Measurements from ENCODE around the gene TFG.

TFG gene

GRCh38 chr3:100725935-100726513 lies 16.7 kb downstream of the TFG start:
- no peaks in the 10 kb centered on the region for H3K27me3 ChIP-seq (ENCODE audit: control insufficient read depth, insufficient read depth, low read length, poor library complexity, severe bottlenecking)
- H3K4me1 ChIP-seq (ENCODE audit: control insufficient read depth, insufficient read depth, low read length) = no peaks in the 10 kb centered on the region
- no peaks in the 10 kb centered on the region for H3K9me3 ChIP-seq (ENCODE audit: control insufficient read depth, low read length)
- WGBS, 2 experiments = 97 to 99% methylated on average over 3 of the region's 3 CpGs
- H3K36me3 ChIP-seq (ENCODE audit: control insufficient read depth, insufficient read depth, low read length) = peaks cover 20% of the 10 kb centered on the region
- H3K4me3 ChIP-seq (ENCODE audit: insufficient read depth, low read depth, low read length) = no peak overlapping the region
- no peak overlapping the region for H3K27ac ChIP-seq (ENCODE audit: insufficient read depth, low read depth, low read length, poor library complexity, severe bottlenecking)

- Histone ChIP-seq H3K27ac (ENCODE audit: insufficient read depth, low read depth, low read length, poor library complexity, severe bottlenecking) (no peak overlapping the region), H3K36me3 (ENCODE audit: control insufficient read depth, insufficient read depth, low read length) (peaks cover 16% of the 10 kb centered on the region)
- 96 to 100% methylated on average over 1 of the region's 1 CpG for WGBS, 2 experiments
Observed at GRCh38 chr3:100726706-100727105, 17.4 kb downstream of the TFG start.

DNA sequence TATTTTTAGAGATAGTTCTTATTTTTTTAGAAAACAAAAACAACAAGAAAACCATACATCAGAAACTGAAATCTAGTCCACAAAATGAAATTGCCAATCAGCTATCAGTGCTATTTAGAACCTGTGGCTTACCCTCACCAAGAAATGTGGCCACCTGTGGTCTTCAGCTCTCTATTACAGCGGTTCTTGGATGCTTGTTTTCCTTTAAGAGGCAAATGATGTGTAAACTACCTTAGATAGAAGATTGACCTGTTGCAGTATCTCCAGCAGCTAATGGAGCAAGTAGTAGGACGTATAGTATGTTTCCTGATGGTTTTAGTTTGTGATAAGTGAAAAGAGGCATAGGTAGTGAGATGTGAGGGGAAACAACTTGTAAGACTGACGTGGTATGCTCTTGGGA lies 21.2 kb downstream of the TFG start:
- Histone ChIP-seq H3K4me3 (ENCODE audit: insufficient read depth, low read depth, low read length) (no peak overlapping the region), H3K27ac (ENCODE audit: insufficient read depth, low read depth, low read length, poor library complexity, severe bottlenecking) (no peak overlapping the region), H3K4me1 (ENCODE audit: control insufficient read depth, insufficient read depth, low read length) (no peaks in the 10 kb centered on the region), H3K27me3 (ENCODE audit: control insufficient read depth, insufficient read depth, low read length, poor library complexity, severe bottlenecking) (no peaks in the 10 kb centered on the region), H3K36me3 (ENCODE audit: control insufficient read depth, insufficient read depth, low read length) (peaks cover 9% of the 10 kb centered on the region), H3K9me3 (ENCODE audit: control insufficient read depth, low read length) (no peaks in the 10 kb centered on the region)
- WGBS, 2 experiments = 87 to 89% methylated on average over 3 of the region's 3 CpGs

More at GRCh38 chr3:100726706-100727105, 17.4 kb downstream of the TFG start:
- Histone ChIP-seq H3K9me3 (ENCODE audit: control insufficient read depth, low read length) (no peaks in the 10 kb centered on the region), H3K4me1 (ENCODE audit: control insufficient read depth, insufficient read depth, low read length) (no peaks in the 10 kb centered on the region), H3K4me3 (ENCODE audit: insufficient read depth, low read depth, low read length) (no peak overlapping the region), H3K27me3 (ENCODE audit: control insufficient read depth, insufficient read depth, low read length, poor library complexity, severe bottlenecking) (no peaks in the 10 kb centered on the region)

GRCh38 chr3:100732435-100732834 lies 23.1 kb downstream of the TFG start:
- Histone ChIP-seq H3K36me3 (ENCODE audit: control insufficient read depth, insufficient read depth, low read length) (peaks cover 12% of the 10 kb centered on the region), H3K9me3 (ENCODE audit: control insufficient read depth, low read length) (no peaks in the 10 kb centered on the region), H3K27ac (ENCODE audit: insufficient read depth, low read depth, low read length, poor library complexity, severe bottlenecking) (no peak overlapping the region), H3K4me1 (ENCODE audit: control insufficient read depth, insufficient read depth, low read length) (peaks cover 3% of the 10 kb centered on the region), H3K27me3 (ENCODE audit: control insufficient read depth, insufficient read depth, low read length, poor library complexity, severe bottlenecking) (no peaks in the 10 kb centered on the region), H3K4me3 (ENCODE audit: insufficient read depth, low read depth, low read length) (no peak overlapping the region)
- 88 to 93% methylated on average over 2 to 3 of the region's 3 CpGs for WGBS, 2 experiments

- Histone ChIP-seq H3K36me3 (ENCODE audit: control insufficient read depth, insufficient read depth, low read length) (peaks cover 9% of the 10 kb centered on the region), H3K27ac (ENCODE audit: insufficient read depth, low read depth, low read length, poor library complexity, severe bottlenecking) (no peak overlapping the region), H3K27me3 (ENCODE audit: control insufficient read depth, insufficient read depth, low read length, poor library complexity, severe bottlenecking) (no peaks in the 10 kb centered on the region), H3K4me3 (ENCODE audit: insufficient read depth, low read depth, low read length) (no peak overlapping the region), H3K4me1 (ENCODE audit: control insufficient read depth, insufficient read depth, low read length) (peaks cover 3% of the 10 kb centered on the region), H3K9me3 (ENCODE audit: control insufficient read depth, low read length) (no peaks in the 10 kb centered on the region)
- WGBS, 2 experiments = 57% methylated on average over 2 of the region's 2 CpGs; no CpG with 5 or more reads in 1 of the 2 experiments
Observed at GRCh38 chr3:100737334-100737733, 28.0 kb downstream of the TFG start.

DNA sequence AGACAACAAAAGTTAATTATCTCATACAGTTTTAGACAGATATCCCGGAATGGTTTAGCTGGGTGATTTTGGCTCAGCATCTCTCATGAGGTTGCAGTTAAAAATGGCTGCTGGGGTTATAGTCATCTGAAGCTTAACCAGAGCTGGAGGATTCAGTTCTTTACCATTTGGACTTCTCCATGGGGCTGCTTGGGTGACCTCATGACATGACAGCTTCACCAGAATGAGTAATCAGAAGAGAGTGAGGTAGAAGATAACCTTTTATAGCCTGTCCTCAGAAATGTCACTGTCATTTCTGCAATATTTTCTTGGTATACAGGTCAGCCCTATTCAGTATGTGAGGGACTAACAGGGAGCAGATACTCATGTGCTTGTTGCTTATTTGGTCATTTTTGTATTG lies 30.9 kb downstream of the TFG start:
- Histone ChIP-seq H3K36me3 (ENCODE audit: control insufficient read depth, insufficient read depth, low read length) (peaks cover 9% of the 10 kb centered on the region), H3K27ac (ENCODE audit: insufficient read depth, low read depth, low read length, poor library complexity, severe bottlenecking) (no peak overlapping the region)
- 93 to 100% methylated on average over 1 of the region's 1 CpG for WGBS, 2 experiments

DNA sequence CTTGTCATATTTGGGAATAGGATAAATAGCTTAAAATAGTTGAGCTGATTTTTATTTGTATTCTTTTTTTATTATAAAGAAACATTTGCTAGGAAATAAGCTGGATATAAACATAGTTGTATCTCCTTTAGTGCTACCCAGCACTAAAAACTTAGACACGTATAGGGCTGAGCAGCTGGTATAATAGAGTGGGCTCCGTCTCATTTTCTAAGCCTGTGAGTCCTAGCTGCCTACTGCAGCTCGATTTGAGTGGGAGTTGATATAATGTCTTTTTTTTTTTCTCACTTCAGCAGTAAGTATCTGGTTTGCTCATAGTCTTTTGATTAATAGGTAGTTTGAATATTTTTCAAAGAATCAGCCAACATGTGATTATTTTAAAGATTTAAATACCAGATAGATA lies 34.2 kb downstream of the TFG start:
- Histone ChIP-seq H3K36me3 (ENCODE audit: control insufficient read depth, insufficient read depth, low read length) (peaks cover 6% of the 10 kb centered on the region), H3K4me3 (ENCODE audit: insufficient read depth, low read depth, low read length) (no peak overlapping the region), H3K27me3 (ENCODE audit: control insufficient read depth, insufficient read depth, low read length, poor library complexity, severe bottlenecking) (no peaks in the 10 kb centered on the region), H3K27ac (ENCODE audit: insufficient read depth, low read depth, low read length, poor library complexity, severe bottlenecking) (no peak overlapping the region), H3K9me3 (ENCODE audit: control insufficient read depth, low read length) (no peaks in the 10 kb centered on the region), H3K4me1 (ENCODE audit: control insufficient read depth, insufficient read depth, low read length) (no peaks in the 10 kb centered on the region)
- 100% methylated on average over 3 of the region's 3 CpGs for WGBS, 2 experiments

More for the DNA sequence above, 30.9 kb downstream of the TFG start:
- Histone ChIP-seq H3K4me3 (ENCODE audit: insufficient read depth, low read depth, low read length) (no peak overlapping the region), H3K4me1 (ENCODE audit: control insufficient read depth, insufficient read depth, low read length) (peaks cover 3% of the 10 kb centered on the region), H3K9me3 (ENCODE audit: control insufficient read depth, low read length) (no peaks in the 10 kb centered on the region), H3K27me3 (ENCODE audit: control insufficient read depth, insufficient read depth, low read length, poor library complexity, severe bottlenecking) (no peaks in the 10 kb centered on the region)

DNA sequence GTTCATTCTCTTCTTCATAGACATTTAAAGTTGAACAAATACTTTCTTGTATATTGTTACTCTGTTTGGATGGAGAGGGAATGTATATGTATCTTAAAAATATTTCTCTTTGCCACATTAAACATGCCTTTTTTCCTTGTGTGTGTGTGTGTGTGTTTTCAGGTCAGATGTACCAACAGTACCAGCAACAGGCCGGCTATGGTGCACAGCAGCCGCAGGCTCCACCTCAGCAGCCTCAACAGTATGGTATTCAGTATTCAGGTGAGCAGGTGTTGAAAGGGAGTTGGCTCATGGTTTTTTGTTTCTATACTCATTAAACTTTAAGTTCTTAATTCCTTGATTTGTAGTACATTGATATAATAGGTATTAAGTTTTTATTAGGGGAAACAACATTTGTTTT lies 35.4 kb downstream of the TFG start:
- peaks cover 8% of the 10 kb centered on the region for H3K36me3 ChIP-seq (ENCODE audit: control insufficient read depth, insufficient read depth, low read length)
- H3K4me1 ChIP-seq (ENCODE audit: control insufficient read depth, insufficient read depth, low read length) = no peaks in the 10 kb centered on the region
- no peak overlapping the region for H3K4me3 ChIP-seq (ENCODE audit: insufficient read depth, low read depth, low read length)
- 87 to 100% methylated on average over 2 of the region's 2 CpGs for WGBS, 2 experiments
- no peak overlapping the region for H3K27ac ChIP-seq (ENCODE audit: insufficient read depth, low read depth, low read length, poor library complexity, severe bottlenecking)
- H3K27me3 ChIP-seq (ENCODE audit: control insufficient read depth, insufficient read depth, low read length, poor library complexity, severe bottlenecking) = no peaks in the 10 kb centered on the region
- H3K9me3 ChIP-seq (ENCODE audit: control insufficient read depth, low read length) = no peaks in the 10 kb centered on the region

DNA sequence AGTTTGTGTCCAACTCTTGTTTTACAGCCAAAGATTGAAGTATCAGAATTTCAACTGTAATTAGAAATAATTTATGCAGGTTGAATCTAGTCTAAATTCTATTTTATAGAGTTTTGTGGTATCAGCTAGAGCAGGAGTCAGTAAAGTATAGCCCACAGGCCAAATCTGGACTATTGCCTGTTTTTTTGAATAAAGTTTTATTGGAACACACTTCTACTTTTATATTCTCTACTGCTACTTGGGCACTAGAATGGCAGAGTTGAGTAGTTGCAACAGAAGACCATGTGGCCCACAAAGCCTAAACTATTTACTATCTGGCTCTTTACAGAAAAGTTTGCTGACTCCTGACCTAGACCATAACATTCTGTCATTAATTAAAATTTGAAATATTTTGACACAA lies 36.3 kb downstream of the TFG start:
- H3K27ac ChIP-seq (ENCODE audit: insufficient read depth, low read depth, low read length, poor library complexity, severe bottlenecking) = no peak overlapping the region
- no peaks in the 10 kb centered on the region for H3K9me3 ChIP-seq (ENCODE audit: control insufficient read depth, low read length)
- H3K27me3 ChIP-seq (ENCODE audit: control insufficient read depth, insufficient read depth, low read length, poor library complexity, severe bottlenecking) = no peaks in the 10 kb centered on the region
- no peaks in the 10 kb centered on the region for H3K4me1 ChIP-seq (ENCODE audit: control insufficient read depth, insufficient read depth, low read length)
- peaks cover 8% of the 10 kb centered on the region for H3K36me3 ChIP-seq (ENCODE audit: control insufficient read depth, insufficient read depth, low read length)
- no peak overlapping the region for H3K4me3 ChIP-seq (ENCODE audit: insufficient read depth, low read depth, low read length)

DNA sequence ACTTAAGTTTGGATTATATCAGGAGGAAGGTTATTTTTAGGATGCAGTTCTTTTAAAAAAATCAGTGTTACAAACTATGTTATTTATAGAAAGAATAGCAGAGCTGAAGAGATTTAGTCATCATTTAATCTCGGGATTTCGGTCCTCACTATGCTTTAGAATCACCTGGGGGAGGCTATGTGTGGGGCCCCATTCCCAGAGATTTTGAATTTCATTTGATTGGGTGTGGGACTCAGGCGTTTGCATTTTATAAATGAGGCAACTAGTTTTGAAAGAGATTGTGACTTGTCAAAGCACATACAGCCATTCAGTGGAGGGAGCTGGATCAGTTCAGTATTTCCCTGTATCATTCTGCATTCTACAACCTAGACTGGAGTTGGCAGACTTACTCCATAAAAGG lies 36.8 kb downstream of the TFG start:
- Histone ChIP-seq H3K9me3 (ENCODE audit: control insufficient read depth, low read length) (no peaks in the 10 kb centered on the region), H3K4me3 (ENCODE audit: insufficient read depth, low read depth, low read length) (no peak overlapping the region), H3K27ac (ENCODE audit: insufficient read depth, low read depth, low read length, poor library complexity, severe bottlenecking) (no peak overlapping the region), H3K36me3 (ENCODE audit: control insufficient read depth, insufficient read depth, low read length) (peaks cover 8% of the 10 kb centered on the region), H3K27me3 (ENCODE audit: control insufficient read depth, insufficient read depth, low read length, poor library complexity, severe bottlenecking) (no peaks in the 10 kb centered on the region), H3K4me1 (ENCODE audit: control insufficient read depth, insufficient read depth, low read length) (no peaks in the 10 kb centered on the region)
- WGBS, 2 experiments = 93 to 98% methylated on average over 3 of the region's 3 CpGs

GRCh38 chr3:100748220-100748619 lies 38.9 kb downstream of the TFG start:
- H3K27ac ChIP-seq (ENCODE audit: insufficient read depth, low read depth, low read length, poor library complexity, severe bottlenecking) = no peak overlapping the region
- 98% methylated on average over 6 of the region's 6 CpGs for WGBS, 2 experiments
- H3K4me1 ChIP-seq (ENCODE audit: control insufficient read depth, insufficient read depth, low read length) = no peaks in the 10 kb centered on the region
- H3K9me3 ChIP-seq (ENCODE audit: control insufficient read depth, low read length) = no peaks in the 10 kb centered on the region
- H3K4me3 ChIP-seq (ENCODE audit: insufficient read depth, low read depth, low read length) = no peak overlapping the region
- peaks cover 8% of the 10 kb centered on the region for H3K36me3 ChIP-seq (ENCODE audit: control insufficient read depth, insufficient read depth, low read length)
- no peaks in the 10 kb centered on the region for H3K27me3 ChIP-seq (ENCODE audit: control insufficient read depth, insufficient read depth, low read length, poor library complexity, severe bottlenecking)
